ENCODE data around the gene SAYSD1. TPM values are rescaled to one million over a fixed set of nuclear protein-coding genes. Genes with fewer than 3 reads are reported as not detected.

The SAYSD1 gene
- total RNA-seq, 2 experiments from 2014 or later: 11.3 TPM

DNA sequence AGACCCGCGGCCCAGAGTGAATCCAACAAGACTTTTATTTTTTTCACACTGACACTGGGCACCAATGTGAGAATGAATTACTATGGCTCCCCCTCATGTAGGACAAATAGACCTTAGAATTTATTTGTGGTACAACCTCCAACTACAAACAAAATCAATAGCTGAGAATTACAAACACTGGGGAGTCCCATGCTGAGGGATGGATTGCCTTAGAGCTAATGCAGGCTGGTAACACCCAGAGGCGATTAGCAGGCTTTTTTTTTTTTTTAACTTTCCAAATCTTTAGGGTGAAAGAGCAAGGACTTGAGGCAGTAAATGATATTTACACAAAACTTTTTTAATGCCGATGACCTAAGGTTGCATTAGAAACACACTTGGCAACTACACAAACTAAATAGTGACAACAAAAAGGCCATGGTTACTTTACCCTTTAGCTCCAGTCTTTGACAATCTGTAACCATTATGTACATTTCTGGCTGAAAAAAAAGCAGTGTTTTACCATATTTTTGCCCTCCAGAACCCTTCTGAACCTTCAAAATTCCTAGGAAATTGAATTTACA is 21.8 kb downstream of the SAYSD1 start:
- Mint-ChIP-seq H3K27ac (no peak overlapping the region), H3K36me3 (no peaks in the 10 kb centered on the region), H3K4me3 (no peak overlapping the region), H3K4me1 (no peaks in the 10 kb centered on the region), H3K27me3 (peaks cover 34% of the 10 kb centered on the region), H3K9me3 (no peaks in the 10 kb centered on the region)
- no peak for DNase-seq

DNA sequence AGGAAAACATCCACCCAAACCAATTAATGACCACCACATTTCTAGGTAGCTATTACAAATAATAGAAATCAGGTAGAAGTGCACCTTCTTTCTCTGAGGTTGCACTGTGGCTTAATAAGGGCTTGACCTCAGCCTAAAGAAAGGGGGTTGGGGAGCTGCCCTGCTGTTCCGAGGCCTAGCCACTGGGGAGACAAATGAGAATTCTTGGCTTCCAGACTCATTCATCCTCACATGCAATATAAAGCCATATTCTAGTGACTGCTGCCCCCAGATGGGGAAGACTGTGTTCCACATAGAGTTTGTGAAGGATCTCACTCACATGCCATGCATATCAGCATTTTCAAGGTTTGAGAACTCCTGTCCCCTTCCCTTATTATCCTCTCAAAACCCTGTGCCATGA is 22.9 kb downstream of the SAYSD1 start:
- H3K27ac Mint-ChIP-seq: no peak overlapping the region
- H3K4me3 Mint-ChIP-seq: no peak overlapping the region
- H3K27me3 Mint-ChIP-seq: peaks cover 44% of the 10 kb centered on the region
- H3K4me1 Mint-ChIP-seq: no peaks in the 10 kb centered on the region
- no peak for DNase-seq
- H3K36me3 Mint-ChIP-seq: no peaks in the 10 kb centered on the region
- H3K9me3 Mint-ChIP-seq: no peaks in the 10 kb centered on the region

DNA sequence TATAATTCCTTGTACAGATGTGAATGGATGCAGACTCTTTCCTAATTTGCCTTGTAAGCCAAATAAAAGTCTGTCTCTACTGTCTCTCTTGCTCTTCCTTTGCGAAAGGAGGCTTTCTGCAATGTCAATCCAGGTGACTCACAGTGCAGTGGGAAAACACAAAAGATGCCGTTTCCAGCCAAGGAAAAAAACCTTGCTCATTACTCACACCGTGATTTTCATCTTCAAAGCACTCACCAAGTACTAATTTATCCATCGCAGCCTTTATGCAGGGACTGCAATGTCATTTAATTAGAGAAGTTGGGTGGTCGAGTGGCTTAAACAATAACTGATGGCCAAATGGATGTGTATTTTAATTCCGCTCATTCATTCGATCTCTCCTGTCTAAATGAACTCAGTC is 23.8 kb downstream of the SAYSD1 start:
- no peak overlapping the region for H3K27ac Mint-ChIP-seq
- H3K4me3 Mint-ChIP-seq: no peak overlapping the region
- H3K27me3 Mint-ChIP-seq: peaks cover 50% of the 10 kb centered on the region
- peaks cover 7% of the 10 kb centered on the region for H3K4me1 Mint-ChIP-seq
- no peaks in the 10 kb centered on the region for H3K9me3 Mint-ChIP-seq
- H3K36me3 Mint-ChIP-seq: no peaks in the 10 kb centered on the region
- DNase-seq: no peak

GRCh38 chr6:39090036-39090435 is 24.9 kb downstream of the SAYSD1 start:
- H3K27me3 Mint-ChIP-seq: peaks cover 59% of the 10 kb centered on the region
- no peak for DNase-seq
- no peak overlapping the region for H3K27ac Mint-ChIP-seq
- peaks cover 13% of the 10 kb centered on the region for H3K4me1 Mint-ChIP-seq
- no peaks in the 10 kb centered on the region for H3K9me3 Mint-ChIP-seq
- no peaks in the 10 kb centered on the region for H3K36me3 Mint-ChIP-seq
- H3K4me3 Mint-ChIP-seq: no peak overlapping the region

GRCh38 chr6:39088331-39088730 is 26.7 kb downstream of the SAYSD1 start:
- H3K9me3 Mint-ChIP-seq: no peaks in the 10 kb centered on the region
- no peak for DNase-seq
- H3K27ac Mint-ChIP-seq: no peak overlapping the region
- no peak overlapping the region for H3K4me3 Mint-ChIP-seq
- H3K27me3 Mint-ChIP-seq: peaks cover 64% of the 10 kb centered on the region
- H3K36me3 Mint-ChIP-seq: no peaks in the 10 kb centered on the region
- peaks cover 15% of the 10 kb centered on the region for H3K4me1 Mint-ChIP-seq

DNA sequence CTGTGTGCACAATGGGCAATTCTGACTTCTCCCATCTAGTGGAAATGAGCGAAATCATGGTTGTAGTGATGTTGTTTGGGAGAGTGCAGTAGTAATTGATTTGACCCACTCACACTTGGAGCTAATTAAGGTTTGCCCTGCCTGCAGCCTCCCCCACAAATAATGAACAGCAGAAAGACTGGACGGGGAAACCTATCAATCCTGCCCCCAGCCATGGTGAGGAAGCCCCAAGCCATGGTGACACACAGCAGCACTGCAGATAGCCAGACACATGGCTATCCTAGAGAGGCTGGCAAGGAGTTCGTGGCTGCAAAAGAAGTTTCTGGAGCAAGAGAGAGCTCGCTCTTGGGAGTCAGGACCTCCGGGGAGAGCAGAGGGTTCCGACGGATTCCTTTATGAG is 27.8 kb downstream of the SAYSD1 start:
- peaks cover 15% of the 10 kb centered on the region for H3K4me1 Mint-ChIP-seq
- DNase-seq: no peak
- no peak overlapping the region for H3K4me3 Mint-ChIP-seq
- H3K9me3 Mint-ChIP-seq: no peaks in the 10 kb centered on the region
- H3K36me3 Mint-ChIP-seq: no peaks in the 10 kb centered on the region
- peaks cover 65% of the 10 kb centered on the region for H3K27me3 Mint-ChIP-seq
- no peak overlapping the region for H3K27ac Mint-ChIP-seq

DNA sequence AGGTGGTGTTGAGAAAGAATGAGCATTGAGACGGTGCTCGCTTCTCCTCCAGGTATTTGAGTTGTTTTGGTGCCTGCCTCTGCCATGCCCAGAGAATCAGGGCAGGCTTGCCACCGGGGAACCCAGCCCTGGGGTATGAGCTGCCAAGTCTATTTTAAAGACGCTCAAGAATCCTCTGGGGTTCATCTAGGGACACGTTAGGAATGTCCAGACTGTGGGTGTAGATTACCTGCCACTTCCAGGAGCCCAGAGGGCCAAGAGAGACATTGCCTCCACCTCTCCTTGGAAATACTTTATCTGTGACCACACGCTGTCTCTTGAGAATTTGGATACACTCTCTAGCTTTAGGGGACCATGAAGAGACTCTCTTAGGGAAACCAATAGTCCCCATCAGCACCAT is 28.3 kb downstream of the SAYSD1 start:
- no peak for DNase-seq
- Mint-ChIP-seq H3K27me3 (peaks cover 63% of the 10 kb centered on the region), H3K36me3 (no peaks in the 10 kb centered on the region), H3K4me1 (peaks cover 15% of the 10 kb centered on the region), H3K9me3 (no peaks in the 10 kb centered on the region), H3K27ac (no peak overlapping the region), H3K4me3 (no peak overlapping the region)

DNA sequence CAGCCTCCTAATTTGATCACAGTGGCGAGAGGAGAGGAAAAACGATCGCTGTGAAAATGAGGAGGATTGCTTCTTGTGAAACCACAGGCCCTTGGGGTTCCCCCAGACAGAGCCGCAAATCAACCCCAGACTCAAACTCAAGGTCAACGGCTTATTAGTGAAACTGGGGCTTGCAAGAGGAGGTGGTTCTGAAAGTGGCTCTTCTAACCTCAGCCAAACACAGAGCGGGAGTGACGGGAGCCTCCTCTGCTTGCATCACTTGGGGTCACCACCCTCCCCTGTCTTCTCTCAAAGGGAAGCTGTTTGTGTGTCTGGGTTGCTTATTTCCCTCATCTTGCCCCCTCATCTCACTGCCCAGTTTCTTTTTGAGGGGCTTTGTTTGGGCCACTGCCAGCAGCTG is 28.7 kb downstream of the SAYSD1 start:
- no peaks in the 10 kb centered on the region for H3K9me3 Mint-ChIP-seq
- H3K27me3 Mint-ChIP-seq: peaks cover 59% of the 10 kb centered on the region
- no peak overlapping the region for H3K27ac Mint-ChIP-seq
- H3K36me3 Mint-ChIP-seq: no peaks in the 10 kb centered on the region
- H3K4me1 Mint-ChIP-seq: peaks cover 15% of the 10 kb centered on the region
- no peak overlapping the region for H3K4me3 Mint-ChIP-seq
- DNase-seq: peak; percentile 56

DNA sequence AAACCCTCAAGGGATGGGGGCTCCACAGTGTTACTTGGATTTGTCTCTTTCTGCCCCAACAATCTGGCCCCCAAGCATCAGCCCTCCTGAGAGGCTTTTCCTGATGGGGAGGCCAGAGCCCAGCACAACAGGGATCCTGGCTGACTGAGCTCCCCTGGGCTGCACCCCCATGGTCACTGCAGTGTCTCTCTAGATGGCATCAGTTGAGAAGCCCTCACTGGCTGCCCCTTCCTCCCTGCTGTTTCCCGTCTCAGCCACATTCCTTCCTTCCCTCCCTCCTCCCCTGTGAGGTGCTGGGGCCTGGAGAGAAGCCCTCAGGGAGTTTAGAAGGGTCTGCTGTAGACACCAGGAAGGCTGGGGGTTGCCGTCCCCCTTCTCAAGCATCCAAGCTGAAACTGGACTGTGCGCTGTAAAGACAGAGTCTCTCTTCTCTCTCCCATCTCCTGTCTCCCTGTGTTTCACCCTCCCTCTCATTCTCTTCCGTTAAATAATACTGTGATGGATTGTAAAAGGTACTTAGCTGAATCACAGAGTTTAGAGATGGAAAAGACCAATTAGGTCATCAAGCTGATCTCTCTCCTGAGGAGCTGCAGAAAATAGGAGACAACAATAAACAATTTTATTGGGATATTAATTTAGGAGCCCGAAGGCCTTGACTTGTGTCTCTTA is 29.7 kb downstream of the SAYSD1 start:
- H3K27me3 Mint-ChIP-seq: peaks cover 51% of the 10 kb centered on the region
- no peaks in the 10 kb centered on the region for H3K36me3 Mint-ChIP-seq
- H3K4me3 Mint-ChIP-seq: no peak overlapping the region
- DNase-seq: no peak
- peaks cover 15% of the 10 kb centered on the region for H3K4me1 Mint-ChIP-seq
- H3K27ac Mint-ChIP-seq: no peak overlapping the region
- H3K9me3 Mint-ChIP-seq: no peaks in the 10 kb centered on the region

GRCh38 chr6:39084506-39084905 is 30.5 kb downstream of the SAYSD1 start:
- Mint-ChIP-seq H3K36me3 (no peaks in the 10 kb centered on the region), H3K9me3 (no peaks in the 10 kb centered on the region), H3K4me3 (no peak overlapping the region), H3K27me3 (peaks cover 46% of the 10 kb centered on the region), H3K4me1 (peaks cover 15% of the 10 kb centered on the region), H3K27ac (no peak overlapping the region)
- no peak for DNase-seq

DNA sequence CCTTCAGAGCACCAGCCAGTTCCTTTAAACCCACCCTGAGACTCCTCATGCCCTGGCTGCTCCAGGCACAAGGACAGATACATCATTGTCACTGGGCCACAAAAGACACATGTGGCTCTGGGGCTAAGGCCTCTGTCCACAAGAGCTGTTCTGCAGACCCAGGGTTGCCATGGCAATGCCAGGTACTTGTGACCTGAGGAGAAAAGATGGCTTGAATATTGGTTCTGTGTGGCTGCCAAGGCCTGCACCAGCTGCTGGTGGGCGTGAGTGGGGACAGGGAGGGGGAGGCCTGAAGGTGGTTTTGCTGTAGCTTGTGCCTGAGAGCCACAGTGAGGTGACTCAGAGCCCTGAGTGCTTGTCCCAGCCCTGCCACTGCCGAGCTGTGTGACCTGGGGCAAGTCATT is 31.8 kb downstream of the SAYSD1 start:
- Mint-ChIP-seq H3K27me3 (peaks cover 34% of the 10 kb centered on the region), H3K27ac (no peak overlapping the region), H3K4me3 (no peak overlapping the region), H3K36me3 (no peaks in the 10 kb centered on the region), H3K9me3 (no peaks in the 10 kb centered on the region), H3K4me1 (peaks cover 15% of the 10 kb centered on the region)
- peak; percentile 25 for DNase-seq

GRCh38 chr6:39082310-39082709 is 32.7 kb downstream of the SAYSD1 start:
- Mint-ChIP-seq H3K27me3 (peaks cover 25% of the 10 kb centered on the region), H3K36me3 (no peaks in the 10 kb centered on the region), H3K27ac (no peak overlapping the region), H3K9me3 (no peaks in the 10 kb centered on the region), H3K4me1 (peaks cover 15% of the 10 kb centered on the region), H3K4me3 (no peak overlapping the region)
- no peak for DNase-seq

- no peaks in the 10 kb centered on the region for H3K9me3 Mint-ChIP-seq
- H3K4me1 Mint-ChIP-seq: peaks cover 8% of the 10 kb centered on the region
- peaks cover 10% of the 10 kb centered on the region for H3K27me3 Mint-ChIP-seq
- DNase-seq: no peak
- H3K36me3 Mint-ChIP-seq: no peaks in the 10 kb centered on the region
- no peak overlapping the region for H3K4me3 Mint-ChIP-seq
- H3K27ac Mint-ChIP-seq: no peak overlapping the region
Observed at GRCh38 chr6:39080246-39080875, 34.6 kb downstream of the SAYSD1 start.

DNA sequence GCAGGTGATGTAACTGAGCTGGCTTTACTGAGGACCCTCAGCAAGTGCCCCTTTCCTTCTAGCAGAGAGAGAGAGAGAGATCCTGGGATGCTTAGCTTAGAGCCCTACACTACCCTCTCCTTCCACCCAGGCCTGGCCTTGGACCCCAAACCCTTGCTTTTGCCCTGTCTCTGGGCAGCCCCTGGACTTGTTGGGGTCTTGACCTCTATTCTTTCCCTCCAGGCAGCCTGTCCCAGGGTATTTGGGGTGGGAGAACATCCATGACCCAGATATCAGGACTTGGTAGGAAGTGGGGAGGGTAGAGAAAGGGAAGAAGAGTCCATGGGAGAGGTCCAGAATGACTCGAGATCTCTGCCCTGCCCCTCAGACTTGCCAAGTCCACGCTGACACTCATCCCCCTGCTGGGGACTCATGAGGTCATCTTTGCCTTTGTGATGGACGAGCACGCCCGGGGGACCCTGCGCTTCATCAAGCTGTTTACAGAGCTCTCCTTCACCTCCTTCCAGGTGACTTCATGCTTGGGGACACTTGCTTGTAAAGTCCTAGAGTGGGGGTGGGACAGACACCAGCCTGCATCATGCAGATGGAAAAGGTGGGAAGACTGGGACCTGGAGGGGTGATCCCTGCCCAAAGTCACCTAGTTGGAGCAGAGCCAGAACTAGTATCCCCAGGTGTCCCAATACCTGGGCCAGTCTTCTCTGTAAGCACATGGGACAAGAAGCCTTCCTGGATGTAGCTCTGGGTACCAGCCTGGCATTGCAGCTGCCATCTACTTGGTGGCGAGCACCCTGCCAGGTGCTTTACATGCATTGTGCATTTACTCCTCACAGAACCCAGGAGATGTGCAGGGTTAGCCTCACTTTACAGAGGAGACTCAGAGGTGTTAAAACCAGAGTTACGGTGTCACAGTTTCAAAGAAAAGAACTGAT is 35.5 kb downstream of the SAYSD1 start:
- Mint-ChIP-seq H3K4me3 (no peak overlapping the region), H3K9me3 (no peaks in the 10 kb centered on the region), H3K36me3 (no peaks in the 10 kb centered on the region), H3K27ac (no peak overlapping the region), H3K4me1 (peaks cover 8% of the 10 kb centered on the region), H3K27me3 (peaks cover 8% of the 10 kb centered on the region)
- DNase-seq: no peak

- no peaks in the 10 kb centered on the region for H3K9me3 Mint-ChIP-seq
- DNase-seq: no peak
- no peak overlapping the region for H3K4me3 Mint-ChIP-seq
- peaks cover 8% of the 10 kb centered on the region for H3K4me1 Mint-ChIP-seq
- H3K36me3 Mint-ChIP-seq: no peaks in the 10 kb centered on the region
- no peak overlapping the region for H3K27ac Mint-ChIP-seq
- H3K27me3 Mint-ChIP-seq: peaks cover 6% of the 10 kb centered on the region
Observed at GRCh38 chr6:39078695-39079094, 36.3 kb downstream of the SAYSD1 start.
